ENCODE data around the gene ZSCAN20.
A peak's percentile ranks its signal among the peaks of the same experiment; 100 is the strongest.

The ZSCAN20 gene

GRCh38 chr1:33472269-33472980, at the start of gene ZSCAN20:
TSS of gene ZSCAN20 (plus strand) at chr1:33472645. CDS start at chr1:33479289, 6,644 bp downstream.
- DNase-seq (ENCODE audit: low spot score): peak; percentile 89

- DNase-seq (ENCODE audit: low spot score): no peak
These were observed 48.2 kb upstream of the ZSCAN20 start for GRCh38 chr1:33424205-33424604.

- DNase-seq (ENCODE audit: low spot score): no peak
These were observed 47.8 kb upstream of the ZSCAN20 start for GRCh38 chr1:33424610-33425009.

GRCh38 chr1:33425900-33426299, 46.5 kb upstream of the ZSCAN20 start:
- no peak for DNase-seq (ENCODE audit: low spot score)

GRCh38 chr1:33426916-33427315, 45.5 kb upstream of the ZSCAN20 start:
- DNase-seq (ENCODE audit: low spot score): no peak

- no peak for DNase-seq (ENCODE audit: low spot score)
These were observed 43.8 kb upstream of the ZSCAN20 start for GRCh38 chr1:33428661-33429060.

GRCh38 chr1:33429332-33429731, 43.1 kb upstream of the ZSCAN20 start:
- DNase-seq (ENCODE audit: low spot score): no peak

GRCh38 chr1:33429856-33430691, 42.4 kb upstream of the ZSCAN20 start:
- no peak for DNase-seq (ENCODE audit: low spot score)

GRCh38 chr1:33430692-33431593, 41.5 kb upstream of the ZSCAN20 start, which contains the start of gene PHC2:
TSS of gene PHC2 (minus strand) at chr1:33431095. CDS start at chr1:33375539, 55,556 bp downstream.
- peak; percentile 92 for DNase-seq (ENCODE audit: low spot score)

- peak; percentile 32 for DNase-seq (ENCODE audit: low spot score)
These were observed 38.7 kb upstream of the ZSCAN20 start for GRCh38 chr1:33433509-33434362.

- DNase-seq (ENCODE audit: low spot score): no peak
These were observed 38.1 kb upstream of the ZSCAN20 start for GRCh38 chr1:33434363-33434750.

- no peak for DNase-seq (ENCODE audit: low spot score)
These were observed 37.2 kb upstream of the ZSCAN20 start for GRCh38 chr1:33435096-33435820.

- DNase-seq (ENCODE audit: low spot score): no peak
These were observed 35.7 kb upstream of the ZSCAN20 start for GRCh38 chr1:33436557-33437285.

GRCh38 chr1:33438364-33439160, 33.9 kb upstream of the ZSCAN20 start:
- DNase-seq (ENCODE audit: low spot score): no peak

GRCh38 chr1:33439662-33440061, 32.8 kb upstream of the ZSCAN20 start:
- no peak for DNase-seq (ENCODE audit: low spot score)

- no peak for DNase-seq (ENCODE audit: low spot score)
These were observed 31.2 kb upstream of the ZSCAN20 start for GRCh38 chr1:33441088-33441745.

- no peak for DNase-seq (ENCODE audit: low spot score)
These were observed 30.3 kb upstream of the ZSCAN20 start for GRCh38 chr1:33442141-33442540.

- DNase-seq (ENCODE audit: low spot score): no peak
These were observed 29.3 kb upstream of the ZSCAN20 start for GRCh38 chr1:33443080-33443704.
